Measurements from ENCODE around the gene NUP160. TPM values are rescaled to one million over a fixed set of nuclear protein-coding genes. Genes with fewer than 3 reads are reported as not detected.

Gene NUP160
- total RNA-seq, 4 donors from 2014 or later, result 36.5 to 53.6 (median 39.7) TPM

GRCh38 chr11:47857892-47858543, 9.9 kb upstream of the NUP160 start:
- Histone ChIP-seq H3K27me3 (no peaks in the 10 kb centered on the region), H3K9me3 (no peaks in the 10 kb centered on the region), H3K36me3 (no peaks in the 10 kb centered on the region), H3K4me1 (peaks cover 10 to 12% of the 10 kb centered on the region in 2 donors), H3K27ac (peak overlapping the region in 1 of 3 donors; percentile 52), H3K4me3 (replicated peaks in 1 of 3) (no peak overlapping the region)
- peak; percentile 31 to 38 for DNase-seq
- intact Hi-C loops (cut with DNase I), result loop anchor here (10.0 kb wide), 1 partner anchor 247 kb away; no protein-coding TSS in a partner anchor
- WGBS, 2 donors, result 23 to 24% methylated on average over 10 of the region's 10 CpGs
- TF ChIP-seq POLR2A (IDR thresholded peaks at IDR 0.05) (no peak), CTCF (IDR thresholded peaks at IDR 0.05) (no peak)

- intact Hi-C loops (cut with DNase I), result loop anchor here (10.0 kb wide), 1 partner anchor 247 kb away; no protein-coding TSS in a partner anchor
- TF ChIP-seq CTCF (IDR thresholded peaks at IDR 0.05) (no peak), POLR2A (IDR thresholded peaks at IDR 0.05) (no peak)
- H3K27ac ChIP-seq, result no peak overlapping the region
- WGBS, 2 donors, result 55 to 63% methylated on average over 2 of the region's 2 CpGs
- H3K36me3 ChIP-seq, result no peaks in the 10 kb centered on the region
- H3K27me3 ChIP-seq, result no peaks in the 10 kb centered on the region
- H3K4me1 ChIP-seq, result peaks cover 10 to 12% of the 10 kb centered on the region in 2 donors
- no peaks in the 10 kb centered on the region for H3K9me3 ChIP-seq
- DNase-seq, result no peak
- no peak overlapping the region for H3K4me3 ChIP-seq (replicated peaks in 1 of 3)
Measured at GRCh38 chr11:47857485-47857884, 9.3 kb upstream of the NUP160 start.

GRCh38 chr11:47856186-47856585, 8.0 kb upstream of the NUP160 start:
- intact Hi-C loops (cut with DNase I), result loop anchor here (10.0 kb wide), 1 partner anchor 249 kb away; no protein-coding TSS in a partner anchor
- DNase-seq, result no peak

GRCh38 chr11:47854667-47855066, 6.5 kb upstream of the NUP160 start:
- 83 to 90% methylated on average over 3 of the region's 3 CpGs for WGBS, 2 donors
- H3K4me3 ChIP-seq (replicated peaks in 1 of 3), result no peak overlapping the region
- H3K4me1 ChIP-seq, result peaks cover 10 to 12% of the 10 kb centered on the region in 2 donors
- H3K27ac ChIP-seq, result no peak overlapping the region
- no peaks in the 10 kb centered on the region for H3K36me3 ChIP-seq
- no peak for TF ChIP-seq POLR2A (IDR thresholded peaks at IDR 0.05)
- TF ChIP-seq CTCF (IDR thresholded peaks at IDR 0.05), result no peak
- intact Hi-C loops (cut with DNase I), result loop anchor here (10.0 kb wide), 1 partner anchor 250 kb away; no protein-coding TSS in a partner anchor
- H3K27me3 ChIP-seq, result no peaks in the 10 kb centered on the region
- DNase-seq, result no peak
- H3K9me3 ChIP-seq, result no peaks in the 10 kb centered on the region

More at GRCh38 chr11:47856186-47856585, 8.0 kb upstream of the NUP160 start:
- H3K9me3 ChIP-seq, result no peaks in the 10 kb centered on the region
- TF ChIP-seq CTCF (IDR thresholded peaks at IDR 0.05), result no peak
- no peak for TF ChIP-seq POLR2A (IDR thresholded peaks at IDR 0.05)
- H3K4me3 ChIP-seq (replicated peaks in 1 of 3), result no peak overlapping the region
- peaks cover 10 to 12% of the 10 kb centered on the region in 2 donors for H3K4me1 ChIP-seq
- WGBS, 2 donors, result 44 to 50% methylated on average over 2 of the region's 2 CpGs
- H3K36me3 ChIP-seq, result no peaks in the 10 kb centered on the region
- no peak overlapping the region for H3K27ac ChIP-seq
- no peaks in the 10 kb centered on the region for H3K27me3 ChIP-seq

- no peaks in the 10 kb centered on the region for H3K27me3 ChIP-seq
- peaks cover 6 to 9% of the 10 kb centered on the region in 2 donors for H3K4me1 ChIP-seq
- no peak overlapping the region for H3K27ac ChIP-seq
- DNase-seq, result no peak
- intact Hi-C loops (cut with DNase I), result loop anchor here (10.0 kb wide), 1 partner anchor 253 kb away; no protein-coding TSS in a partner anchor
- WGBS, 2 donors, result 91 to 97% methylated on average over 6 of the region's 6 CpGs
- H3K9me3 ChIP-seq, result no peaks in the 10 kb centered on the region
- no peak overlapping the region for H3K4me3 ChIP-seq (replicated peaks in 1 of 3)
- no peaks in the 10 kb centered on the region for H3K36me3 ChIP-seq
- TF ChIP-seq CTCF (IDR thresholded peaks at IDR 0.05), result no peak
- no peak for TF ChIP-seq POLR2A (IDR thresholded peaks at IDR 0.05)
Measured at GRCh38 chr11:47852053-47852452, 3.9 kb upstream of the NUP160 start.

Data from thyroid gland (tissue), 4 donors.